Measurements from ENCODE around the gene MYH7B.

MYH7B gene

GRCh38 chr20:34943808-34944567 is 11.7 kb upstream of the MYH7B start:
- no peak for DNase-seq

- no peak for DNase-seq
Measured at GRCh38 chr20:34945315-34946077, 10.2 kb upstream of the MYH7B start.

- no peak for DNase-seq
Measured at GRCh38 chr20:34946661-34947060, 9.0 kb upstream of the MYH7B start.

- DNase-seq = no peak
Measured at GRCh38 chr20:34947336-34947735, 8.3 kb upstream of the MYH7B start.

- DNase-seq = no peak
Measured at GRCh38 chr20:34948030-34948429, 7.6 kb upstream of the MYH7B start.

- no peak for DNase-seq
Measured at GRCh38 chr20:34949120-34949519, 6.5 kb upstream of the MYH7B start.

GRCh38 chr20:34951252-34951651 is 4.4 kb upstream of the MYH7B start:
- DNase-seq = no peak

- DNase-seq = no peak
Measured at GRCh38 chr20:34951652-34952051, 4.0 kb upstream of the MYH7B start.

- DNase-seq = peak; percentile 16
Measured at GRCh38 chr20:34952671-34953070, 3.0 kb upstream of the MYH7B start.

- no peak for DNase-seq
Measured at GRCh38 chr20:34953960-34954359, 1.7 kb upstream of the MYH7B start.

- DNase-seq = no peak
Measured at GRCh38 chr20:34954904-34955230, 801 bp upstream of the MYH7B start.

- DNase-seq = no peak
Measured at GRCh38 chr20:34956041-34956458, 382 bp downstream of the MYH7B start.

- DNase-seq = peak; percentile 32
Measured at GRCh38 chr20:34956751-34957472, 1.2 kb downstream of the MYH7B start.

- no peak for DNase-seq
Measured at GRCh38 chr20:34964486-34964885, 8.8 kb downstream of the MYH7B start.

- no peak for DNase-seq
Measured at GRCh38 chr20:34965051-34965450, 9.4 kb downstream of the MYH7B start.

- DNase-seq = no peak
Measured at GRCh38 chr20:34967421-34967820, 11.8 kb downstream of the MYH7B start.

GRCh38 chr20:34968042-34968775 is 12.5 kb downstream of the MYH7B start:
- DNase-seq = no peak

GRCh38 chr20:34970193-34970840 is 14.6 kb downstream of the MYH7B start:
- DNase-seq = no peak

- no peak for DNase-seq
Measured at GRCh38 chr20:34970846-34971560, 15.3 kb downstream of the MYH7B start.

- no peak for DNase-seq
Measured at GRCh38 chr20:34971561-34972235, 16.0 kb downstream of the MYH7B start.

GRCh38 chr20:34974246-34974645 is 18.6 kb downstream of the MYH7B start:
- no peak for DNase-seq
